Body of pancreas (tissue), 4 donors: ENCODE measurements around the gene CGN. TPM values are rescaled to one million over a fixed set of nuclear protein-coding genes. Genes with fewer than 3 reads are reported as not detected.
"Not testable (repeated sequence)": the region's sequence is repeated elsewhere in the genome, so short reads cannot be mapped to it uniquely, and the experiment has no call there.

Experiments used
- ATAC-seq: fragments of 150-250 bp; one replicate; pipeline ENCODE4 v1.9.1; 2016
- DNase-seq, 4 donors: peaks; one replicate each; pipeline ENCODE4 v3.0.0-alpha.2; 2019
- H3K27ac ChIP-seq, 4 donors: fragments of 200-600 bp; sonication (generic); 1 replicate in 3 of 4; 2 replicates in 1 of 4; pipeline versions ENCODE4 v1.5.1 to v1.6.1; 2016 to 2019; ENCODE audit warnings: mild to moderate bottlenecking in 1 of 4, mixed read lengths in 1 of 4, moderate library complexity in 1 of 4
- H3K27me3 ChIP-seq, 2 donors: fragments of 200-600 bp; sonication (generic); one replicate each; pipeline ENCODE4 v1.6.0; 2016; ENCODE audit warnings: mild to moderate bottlenecking in 1 of 2
- H3K36me3 ChIP-seq, 2 donors: fragments of 200-600 bp; sonication (generic); replicated peaks in 1 of 2; 2 replicates each; pipeline ENCODE4 v1.5.1; 2016; ENCODE audit warnings: low read depth in 2 of 2; ENCODE audit not compliant: insufficient read depth in 1 of 2
- H3K4me1 ChIP-seq: fragments of 200-600 bp; sonication (generic); one replicate; pipeline ENCODE4 v1.6.0; 2016
- H3K4me3 ChIP-seq, 2 donors: fragments of 200-600 bp; sonication (generic); 1 replicate in 1 of 2; 2 replicates in 1 of 2; pipeline ENCODE4 v1.5.1; 2016 to 2019
- H3K9me3 ChIP-seq, 3 donors: fragments of 200-600 bp; sonication (generic); 1 replicate in 2 of 3; 2 replicates in 1 of 3; pipeline ENCODE4 v1.5.1; 2016
- POLR2A ChIP-seq, 3 donors: fragments of 450-650 bp; IDR thresholded peaks; one replicate each; pipeline ENCODE4 v1.6.1; 2016; ENCODE audit warnings: antibody characterized with exemption in 3 of 3, mild to moderate bottlenecking in 2 of 3
- WGBS, 2 donors: methylation state at CpG; one replicate each; pipeline ENCODE4 v1.1.5; 2017; 5-methylcytosine and 5-hydroxymethylcytosine counted together
- intact Hi-C: fragments of 100-400 bp; cut with DNase I; formaldehyde crosslinking; loops from one replicate; pipeline ENCODE4 v1.15.1; 2023
- total RNA-seq, 2 donors: library from RNA; depleted of rRNA; stranded (reverse); fragments of >200 nt; gene quantifications; one replicate each; pipeline ENCODE4 v1.1.0, GENCODE V29; 2016
- TF ChIP-seq, protein P1 (sequence below), 7 experiments: fragments of 450-650 bp in 4 of 7; fragments of 200-600 bp in 3 of 7; sonication (generic) in 3 of 7; IDR thresholded peaks; one replicate each; pipeline ENCODE4 v1.5.1; 2016 to 2019; ENCODE audit warnings: antibody characterized with exemption in 7 of 7

CGN gene
- total RNA-seq, 2 donors from 2014 or later: 31.0 to 42.8 TPM

- Histone ChIP-seq H3K27ac (peak overlapping the region in 1 of 4 donors; percentile 3), H3K4me3 (no peak overlapping the region), H3K36me3 (peaks cover 5 to 20% of the 10 kb centered on the region in 2 donors), H3K9me3 (no peaks in the 10 kb centered on the region), H3K27me3 (no peaks in the 10 kb centered on the region), H3K4me1 (peaks cover 41% of the 10 kb centered on the region)
- 80 to 82% methylated on average over 4 of the region's 4 CpGs for WGBS, 2 donors
- no peak for TF ChIP-seq POLR2A (IDR thresholded peaks at IDR 0.05)
- TF ChIP-seq, protein P1, sequence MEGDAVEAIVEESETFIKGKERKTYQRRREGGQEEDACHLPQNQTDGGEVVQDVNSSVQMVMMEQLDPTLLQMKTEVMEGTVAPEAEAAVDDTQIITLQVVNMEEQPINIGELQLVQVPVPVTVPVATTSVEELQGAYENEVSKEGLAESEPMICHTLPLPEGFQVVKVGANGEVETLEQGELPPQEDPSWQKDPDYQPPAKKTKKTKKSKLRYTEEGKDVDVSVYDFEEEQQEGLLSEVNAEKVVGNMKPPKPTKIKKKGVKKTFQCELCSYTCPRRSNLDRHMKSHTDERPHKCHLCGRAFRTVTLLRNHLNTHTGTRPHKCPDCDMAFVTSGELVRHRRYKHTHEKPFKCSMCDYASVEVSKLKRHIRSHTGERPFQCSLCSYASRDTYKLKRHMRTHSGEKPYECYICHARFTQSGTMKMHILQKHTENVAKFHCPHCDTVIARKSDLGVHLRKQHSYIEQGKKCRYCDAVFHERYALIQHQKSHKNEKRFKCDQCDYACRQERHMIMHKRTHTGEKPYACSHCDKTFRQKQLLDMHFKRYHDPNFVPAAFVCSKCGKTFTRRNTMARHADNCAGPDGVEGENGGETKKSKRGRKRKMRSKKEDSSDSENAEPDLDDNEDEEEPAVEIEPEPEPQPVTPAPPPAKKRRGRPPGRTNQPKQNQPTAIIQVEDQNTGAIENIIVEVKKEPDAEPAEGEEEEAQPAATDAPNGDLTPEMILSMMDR (IDR thresholded peaks at IDR 0.05): no peak
- DNase-seq (no peak), ATAC-seq (no peak)
- intact Hi-C loops: no loop called here
Measured at GRCh38 chr1:151520359-151520758, 9.2 kb downstream of the CGN start.

GRCh38 chr1:151522427-151522826, 11.2 kb downstream of the CGN start:
- H3K27ac ChIP-seq, H3K27me3 ChIP-seq, intact Hi-C loops, DNase-seq, H3K9me3 ChIP-seq, ATAC-seq, H3K4me3 ChIP-seq: not testable (repeated sequence)
- peaks cover 15 to 27% of the 10 kb centered on the region in 2 donors for H3K36me3 ChIP-seq
- WGBS, 2 donors: 88% methylated on average over 7 of the region's 7 CpGs
- H3K4me1 ChIP-seq: peaks cover 20% of the 10 kb centered on the region

GRCh38 chr1:151523326-151523725, 12.1 kb downstream of the CGN start:
- no peaks in the 10 kb centered on the region for H3K9me3 ChIP-seq
- DNase-seq: no peak
- 78 to 90% methylated on average over 5 of the region's 5 CpGs for WGBS, 2 donors
- H3K4me1 ChIP-seq: peaks cover 17% of the 10 kb centered on the region
- no peak for ATAC-seq
- H3K27me3 ChIP-seq: no peaks in the 10 kb centered on the region
- H3K36me3 ChIP-seq: peaks cover 15 to 27% of the 10 kb centered on the region in 2 donors
- H3K4me3 ChIP-seq: no peak overlapping the region
- no peak for TF ChIP-seq POLR2A (IDR thresholded peaks at IDR 0.05)
- TF ChIP-seq, protein P1 (IDR thresholded peaks at IDR 0.05): no peak
- intact Hi-C loops: no loop called here
- H3K27ac ChIP-seq: no peak overlapping the region

GRCh38 chr1:151524736-151525135, 13.5 kb downstream of the CGN start:
- intact Hi-C loops: no loop called here
- ATAC-seq (no peak), DNase-seq (no peak)
- Histone ChIP-seq H3K4me1 (peaks cover 11% of the 10 kb centered on the region), H3K9me3 (no peaks in the 10 kb centered on the region), H3K4me3 (no peak overlapping the region), H3K27ac (no peak overlapping the region), H3K27me3 (no peaks in the 10 kb centered on the region), H3K36me3 (peaks cover 16 to 30% of the 10 kb centered on the region in 2 donors)
- 91 to 98% methylated on average over 7 of the region's 7 CpGs for WGBS, 2 donors
- no peak for TF ChIP-seq POLR2A (IDR thresholded peaks at IDR 0.05)
- TF ChIP-seq, protein P1 (IDR thresholded peaks at IDR 0.05): no peak

- WGBS, 2 donors: 77% methylated on average over 7 of the region's 7 CpGs
- DNase-seq: no peak
- Histone ChIP-seq H3K27me3 (no peaks in the 10 kb centered on the region), H3K36me3 (peaks cover 20 to 44% of the 10 kb centered on the region in 2 donors), H3K4me1 (no peaks in the 10 kb centered on the region), H3K27ac (no peak overlapping the region), H3K9me3 (no peaks in the 10 kb centered on the region), H3K4me3 (no peak overlapping the region)
- TF ChIP-seq POLR2A (IDR thresholded peaks at IDR 0.05): no peak
- TF ChIP-seq, protein P1 (IDR thresholded peaks at IDR 0.05): no peak
- ATAC-seq: no peak
- intact Hi-C loops: no loop called here
Measured at GRCh38 chr1:151526735-151527525, 15.7 kb downstream of the CGN start.
